Measurements from ENCODE around the gene KRTCAP2.

DNA sequence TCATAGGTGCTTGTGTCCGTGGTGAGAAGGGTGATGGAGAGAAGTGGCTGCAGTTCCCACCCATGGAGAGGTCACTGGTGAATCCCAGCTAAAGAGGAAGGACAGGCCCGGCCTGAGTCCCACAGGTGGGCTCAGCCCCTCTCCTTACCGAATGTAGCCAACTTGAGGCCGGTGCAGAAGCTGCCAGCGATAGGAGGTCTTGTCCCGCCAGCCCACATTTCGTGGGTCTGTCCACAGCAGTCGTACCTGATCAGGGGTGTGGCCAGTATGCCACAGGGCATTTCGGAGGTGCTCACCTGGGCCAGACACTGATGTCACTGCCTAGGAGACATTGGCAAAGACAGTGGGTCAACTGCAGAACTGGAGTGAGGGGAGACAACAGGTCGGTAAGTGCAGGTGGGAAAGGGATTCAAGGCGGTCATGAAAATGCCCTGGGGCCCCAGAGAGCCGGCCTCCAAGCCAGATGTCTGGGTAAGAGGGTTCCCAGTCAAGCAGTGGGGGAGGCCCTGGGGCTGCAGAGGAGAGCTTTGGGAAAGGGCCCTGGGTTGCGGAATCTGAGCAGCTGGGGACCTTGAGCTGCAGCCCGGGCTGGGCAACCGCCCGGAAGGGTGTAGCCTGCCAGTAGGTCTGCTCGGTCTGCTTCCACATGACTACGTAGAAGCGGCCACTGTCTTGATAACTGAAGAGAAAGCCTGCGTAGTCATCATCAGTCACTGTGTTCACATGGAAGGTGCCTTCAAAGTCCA, 24.0 kb upstream of the KRTCAP2 start:
- no peak for TF ChIP-seq CTCF (IDR thresholded peaks at IDR 0.05; ENCODE audit: insufficient read depth, low read length)
- TF ChIP-seq, protein P1, sequence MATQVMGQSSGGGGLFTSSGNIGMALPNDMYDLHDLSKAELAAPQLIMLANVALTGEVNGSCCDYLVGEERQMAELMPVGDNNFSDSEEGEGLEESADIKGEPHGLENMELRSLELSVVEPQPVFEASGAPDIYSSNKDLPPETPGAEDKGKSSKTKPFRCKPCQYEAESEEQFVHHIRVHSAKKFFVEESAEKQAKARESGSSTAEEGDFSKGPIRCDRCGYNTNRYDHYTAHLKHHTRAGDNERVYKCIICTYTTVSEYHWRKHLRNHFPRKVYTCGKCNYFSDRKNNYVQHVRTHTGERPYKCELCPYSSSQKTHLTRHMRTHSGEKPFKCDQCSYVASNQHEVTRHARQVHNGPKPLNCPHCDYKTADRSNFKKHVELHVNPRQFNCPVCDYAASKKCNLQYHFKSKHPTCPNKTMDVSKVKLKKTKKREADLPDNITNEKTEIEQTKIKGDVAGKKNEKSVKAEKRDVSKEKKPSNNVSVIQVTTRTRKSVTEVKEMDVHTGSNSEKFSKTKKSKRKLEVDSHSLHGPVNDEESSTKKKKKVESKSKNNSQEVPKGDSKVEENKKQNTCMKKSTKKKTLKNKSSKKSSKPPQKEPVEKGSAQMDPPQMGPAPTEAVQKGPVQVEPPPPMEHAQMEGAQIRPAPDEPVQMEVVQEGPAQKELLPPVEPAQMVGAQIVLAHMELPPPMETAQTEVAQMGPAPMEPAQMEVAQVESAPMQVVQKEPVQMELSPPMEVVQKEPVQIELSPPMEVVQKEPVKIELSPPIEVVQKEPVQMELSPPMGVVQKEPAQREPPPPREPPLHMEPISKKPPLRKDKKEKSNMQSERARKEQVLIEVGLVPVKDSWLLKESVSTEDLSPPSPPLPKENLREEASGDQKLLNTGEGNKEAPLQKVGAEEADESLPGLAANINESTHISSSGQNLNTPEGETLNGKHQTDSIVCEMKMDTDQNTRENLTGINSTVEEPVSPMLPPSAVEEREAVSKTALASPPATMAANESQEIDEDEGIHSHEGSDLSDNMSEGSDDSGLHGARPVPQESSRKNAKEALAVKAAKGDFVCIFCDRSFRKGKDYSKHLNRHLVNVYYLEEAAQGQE (IDR thresholded peaks at IDR 0.05; ENCODE audit: insufficient replicate concordance, low read depth), result no peak
- no peak for TF ChIP-seq POLR2AphosphoS5 (IDR thresholded peaks at IDR 0.05; ENCODE audit: low read depth)
- no peak for TF ChIP-seq GABPA (IDR thresholded peaks at IDR 0.05; ENCODE audit: low read depth)

Measured in HL-60 (cell line).